Mesothelial cell of epicardium (in vitro differentiated cells): ENCODE results near the gene ZYG11B. TPM values are rescaled to one million over a fixed set of nuclear protein-coding genes. Genes with fewer than 3 reads are reported as not detected.
"Not testable (repeated sequence)": the region's sequence is repeated elsewhere in the genome, so short reads cannot be mapped to it uniquely, and the experiment has no call there.

Experiments
- DNase-seq, 2 experiments: peaks; one replicate each; pipeline ENCODE4 v3.0.0; 2021; ENCODE audit warnings: low spot score in 2 of 2; ENCODE audit not compliant: unreplicated experiment in 2 of 2
- H3K27ac Mint-ChIP-seq: 2 replicates; pipeline ENCODE4 v1.8.0; 2021; ENCODE audit warnings: mixed read lengths
- H3K27me3 Mint-ChIP-seq: 2 replicates; pipeline ENCODE4 v1.8.0; 2021; ENCODE audit warnings: low read depth, mixed read lengths
- H3K36me3 Mint-ChIP-seq: 2 replicates; pipeline ENCODE4 v1.8.0; 2021; ENCODE audit warnings: mixed read lengths
- H3K4me1 Mint-ChIP-seq: 2 replicates; pipeline ENCODE4 v1.8.0; 2021; ENCODE audit warnings: mixed read lengths
- H3K4me3 Mint-ChIP-seq: 2 replicates; pipeline ENCODE4 v1.8.0; 2021; ENCODE audit warnings: mild to moderate bottlenecking, moderate library complexity, mixed read lengths
- H3K9me3 Mint-ChIP-seq: 2 replicates; pipeline ENCODE4 v1.8.0; 2021; ENCODE audit warnings: mixed read lengths
- CTCF ChIP-seq: fragments of 200-600 bp; sonication (generic); IDR thresholded peaks from one replicate; pipeline ENCODE4 v1.5.0; 2021; ENCODE audit warnings: antibody characterized with exemption; ENCODE audit not compliant: unreplicated experiment
- total RNA-seq: library from RNA; stranded (reverse); gene quantifications from 3 replicates; pipeline ENCODE4 v1.2.1, GENCODE V29; 2021

Gene ZYG11B
- total RNA-seq, 1 donor from 2014 or later: 32.5 TPM

GRCh38 chr1:52769346-52770033 lies 43.2 kb downstream of the ZYG11B start:
- DNase-seq: no peak
- Mint-ChIP-seq H3K27me3 (no peaks in the 10 kb centered on the region), H3K4me1 (no peaks in the 10 kb centered on the region), H3K9me3 (no peaks in the 10 kb centered on the region), H3K36me3 (peaks cover 27% of the 10 kb centered on the region), H3K4me3 (no peak overlapping the region), H3K27ac (no peak overlapping the region)
- no peak for TF ChIP-seq CTCF

DNA sequence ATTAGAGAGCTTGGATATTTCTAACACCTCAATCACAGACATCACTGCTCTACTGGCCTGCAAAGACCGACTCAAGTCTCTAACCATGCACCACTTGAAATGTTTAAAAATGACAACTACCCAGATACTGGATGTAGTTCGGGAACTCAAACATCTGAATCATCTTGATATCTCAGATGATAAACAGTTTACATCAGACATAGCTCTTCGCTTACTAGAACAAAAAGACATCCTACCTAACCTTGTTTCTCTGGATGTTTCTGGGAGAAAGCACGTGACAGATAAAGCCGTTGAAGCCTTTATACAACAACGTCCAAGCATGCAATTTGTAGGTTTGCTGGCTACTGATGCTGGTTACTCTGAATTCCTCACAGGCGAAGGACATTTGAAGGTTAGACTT lies 45.1 kb downstream of the ZYG11B start:
- Mint-ChIP-seq H3K4me1 (no peaks in the 10 kb centered on the region), H3K9me3 (no peaks in the 10 kb centered on the region), H3K36me3 (peaks cover 33% of the 10 kb centered on the region), H3K4me3 (no peak overlapping the region), H3K27ac (no peak overlapping the region), H3K27me3 (no peaks in the 10 kb centered on the region)
- no peak for TF ChIP-seq CTCF
- no peak for DNase-seq

GRCh38 chr1:52786148-52786547 lies 59.9 kb downstream of the ZYG11B start:
- H3K4me1 Mint-ChIP-seq: no peaks in the 10 kb centered on the region
- no peaks in the 10 kb centered on the region for H3K9me3 Mint-ChIP-seq
- H3K36me3 Mint-ChIP-seq: peaks cover 22% of the 10 kb centered on the region
- H3K27me3 Mint-ChIP-seq: no peaks in the 10 kb centered on the region
- H3K4me3 Mint-ChIP-seq: no peak overlapping the region
- no peak for DNase-seq
- no peak for TF ChIP-seq CTCF
- no peak overlapping the region for H3K27ac Mint-ChIP-seq

GRCh38 chr1:52790429-52790828 lies 64.2 kb downstream of the ZYG11B start:
- DNase-seq, H3K4me3 Mint-ChIP-seq, H3K27ac Mint-ChIP-seq, H3K9me3 Mint-ChIP-seq, H3K27me3 Mint-ChIP-seq, H3K4me1 Mint-ChIP-seq: not testable (repeated sequence)
- peaks cover 27% of the 10 kb centered on the region for H3K36me3 Mint-ChIP-seq

GRCh38 chr1:52792036-52792435 lies 65.8 kb downstream of the ZYG11B start:
- Mint-ChIP-seq H3K27ac (no peak overlapping the region), H3K4me1 (no peaks in the 10 kb centered on the region), H3K9me3 (no peaks in the 10 kb centered on the region), H3K36me3 (peaks cover 26% of the 10 kb centered on the region), H3K27me3 (no peaks in the 10 kb centered on the region), H3K4me3 (no peak overlapping the region)
- TF ChIP-seq CTCF: no peak
- no peak for DNase-seq

DNA sequence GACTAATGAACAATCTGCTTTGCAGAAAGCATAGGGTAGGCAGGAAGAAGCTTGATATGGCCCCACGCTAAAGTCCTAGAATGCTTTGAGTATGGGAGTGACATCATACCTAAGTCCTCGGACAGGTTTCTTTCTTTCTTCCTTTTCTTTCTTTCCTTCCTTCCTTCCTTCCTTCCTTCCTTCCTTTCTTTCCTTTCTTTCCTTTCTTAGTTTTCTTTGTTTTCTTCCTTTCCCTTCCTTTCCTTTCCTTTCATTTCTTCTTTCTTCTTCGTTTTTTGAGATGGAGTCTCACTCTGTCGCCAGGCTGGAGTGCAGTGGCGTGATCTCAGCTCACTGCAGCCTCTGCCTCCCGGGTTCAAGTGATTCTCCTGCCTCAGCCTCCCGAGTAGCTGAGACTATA lies 67.5 kb downstream of the ZYG11B start:
- DNase-seq, H3K9me3 Mint-ChIP-seq, H3K27ac Mint-ChIP-seq, H3K27me3 Mint-ChIP-seq, H3K4me1 Mint-ChIP-seq, H3K4me3 Mint-ChIP-seq: not testable (repeated sequence)
- H3K36me3 Mint-ChIP-seq: peaks cover 26% of the 10 kb centered on the region

DNA sequence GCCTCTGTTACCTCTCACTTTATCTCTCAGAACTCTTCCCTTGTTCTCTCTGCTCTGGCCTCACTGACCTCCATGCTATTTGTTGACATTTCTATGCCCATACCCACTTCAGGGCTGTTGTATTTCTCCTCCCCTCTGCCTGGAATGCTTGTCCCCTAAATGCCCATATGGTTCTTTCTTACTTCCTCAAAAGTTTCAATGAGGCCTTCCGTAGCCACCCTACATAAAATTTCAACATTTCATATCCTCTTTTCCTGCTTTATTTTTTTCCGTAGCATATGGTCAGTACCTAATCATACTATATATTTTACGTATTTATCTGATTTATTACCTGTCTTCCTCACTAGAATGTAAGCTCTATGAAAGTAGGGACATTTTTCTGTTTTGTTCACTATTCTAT lies 69.2 kb downstream of the ZYG11B start:
- no peak for DNase-seq
- no peaks in the 10 kb centered on the region for H3K9me3 Mint-ChIP-seq
- no peaks in the 10 kb centered on the region for H3K27me3 Mint-ChIP-seq
- H3K36me3 Mint-ChIP-seq: peaks cover 26% of the 10 kb centered on the region
- no peak overlapping the region for H3K27ac Mint-ChIP-seq
- H3K4me3 Mint-ChIP-seq: no peak overlapping the region
- TF ChIP-seq CTCF: no peak
- no peaks in the 10 kb centered on the region for H3K4me1 Mint-ChIP-seq
